HS-5 (cell line): ENCODE data around the gene HPS1.

ENCODE experiments used
- DNase-seq: peaks from one replicate; pipeline ENCODE4 v3.0.0-alpha.2; 2012; ENCODE audit warnings: low read depth

HPS1 gene

DNA sequence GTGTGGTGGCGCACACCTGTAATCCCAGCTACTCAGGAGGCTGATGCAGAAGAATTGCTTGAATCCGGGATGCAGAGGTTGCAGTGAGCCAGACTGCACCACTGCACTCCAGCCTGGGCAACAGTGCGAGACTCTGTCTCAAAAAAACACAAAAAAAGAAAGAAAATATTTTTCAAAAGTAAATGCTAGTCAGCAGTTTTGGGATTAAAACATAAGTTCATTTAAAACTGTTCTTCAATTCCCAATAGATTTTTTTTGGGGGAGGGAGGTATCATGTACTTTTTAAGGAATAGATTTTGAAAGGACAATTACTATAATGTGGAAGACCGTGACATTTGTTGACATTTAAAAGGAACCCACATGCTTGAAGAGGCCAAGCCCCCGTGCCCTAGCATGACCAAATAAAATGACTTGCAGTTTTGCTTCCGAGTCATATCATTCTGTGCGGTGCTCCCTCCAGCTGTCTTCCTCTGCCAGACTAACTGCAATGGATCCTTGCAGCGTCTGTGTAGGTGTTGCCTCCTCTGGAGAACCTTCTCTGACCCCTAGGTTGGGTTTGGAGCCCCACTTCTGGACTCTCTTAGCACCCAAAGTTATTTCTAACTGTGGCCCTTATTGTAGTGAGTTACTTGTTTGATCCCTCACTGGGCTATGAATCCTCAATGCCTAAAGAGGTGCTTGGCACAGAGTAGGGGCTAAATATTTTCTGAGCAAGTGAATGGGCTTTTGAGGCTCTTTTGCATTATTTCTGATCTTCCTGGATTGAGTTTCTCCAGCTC lies 17.4 kb upstream of the HPS1 start:
- no peak for DNase-seq

DNA sequence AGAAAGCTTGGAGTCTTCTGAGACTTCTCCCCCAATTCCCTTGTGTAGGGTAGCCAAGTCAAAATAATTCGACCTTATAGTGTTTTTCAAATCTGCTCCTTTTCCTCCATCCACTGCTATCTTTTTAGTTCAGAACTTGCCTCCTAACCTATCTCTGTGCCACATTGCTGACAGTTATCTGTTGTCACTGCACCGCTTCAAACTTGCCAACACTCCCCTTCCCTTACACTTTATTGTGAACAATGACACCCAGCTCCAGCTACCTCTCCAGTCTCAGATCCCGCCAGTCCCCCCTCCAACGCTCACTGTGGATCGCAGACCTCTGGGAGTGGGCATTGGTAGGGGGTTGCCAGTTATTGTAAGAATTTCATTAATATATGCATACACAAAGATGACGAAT lies 16.3 kb upstream of the HPS1 start:
- DNase-seq: no peak

DNA sequence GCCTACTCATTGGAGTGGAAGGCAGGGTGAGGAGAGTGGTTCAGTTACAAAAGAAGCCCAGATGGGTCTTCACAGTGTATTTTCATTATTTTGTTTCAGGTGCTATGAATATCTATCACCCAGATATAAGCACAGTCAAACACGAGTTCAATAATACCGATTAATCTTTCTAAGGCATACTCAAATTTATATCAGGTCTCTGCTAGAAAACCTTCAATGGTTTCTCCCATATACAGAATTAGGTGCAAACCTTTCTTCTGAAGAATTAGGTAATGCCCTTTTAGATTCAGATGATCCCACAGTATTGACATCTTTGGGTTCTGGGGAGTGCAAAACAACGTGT lies 14.7 kb upstream of the HPS1 start:
- no peak for DNase-seq

DNA sequence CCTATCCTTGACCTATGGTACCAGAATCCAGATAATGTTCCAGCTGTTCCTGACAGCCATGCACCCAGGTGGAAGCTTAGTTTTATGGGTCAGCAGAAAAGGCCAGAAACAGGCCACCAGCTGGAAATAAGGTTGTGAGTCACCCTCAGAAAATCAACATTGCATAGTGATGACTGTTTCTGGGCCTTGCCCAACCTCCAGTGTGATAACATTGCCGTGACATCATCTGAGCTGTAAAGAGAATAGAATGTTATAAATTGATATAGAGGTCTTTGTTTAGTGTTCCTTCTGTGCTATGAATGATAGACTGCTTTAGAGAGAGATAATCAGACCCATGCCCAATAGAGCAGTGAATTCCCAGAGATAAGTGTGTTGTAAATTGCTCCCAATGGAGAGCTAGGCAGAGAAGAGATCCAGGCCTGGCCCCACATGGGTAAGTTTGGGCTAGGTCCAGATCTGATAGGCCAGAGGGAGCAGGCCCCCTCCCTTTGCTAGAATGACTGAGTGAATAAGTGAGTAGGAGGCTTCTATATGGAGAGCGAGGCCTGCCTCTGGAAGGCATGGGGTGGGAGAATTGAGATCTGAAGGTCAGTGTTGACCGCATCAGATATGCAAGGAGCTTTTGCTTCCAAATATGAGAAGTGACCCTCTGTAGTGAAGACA lies 14.2 kb upstream of the HPS1 start:
- DNase-seq: peak; percentile 94

DNA sequence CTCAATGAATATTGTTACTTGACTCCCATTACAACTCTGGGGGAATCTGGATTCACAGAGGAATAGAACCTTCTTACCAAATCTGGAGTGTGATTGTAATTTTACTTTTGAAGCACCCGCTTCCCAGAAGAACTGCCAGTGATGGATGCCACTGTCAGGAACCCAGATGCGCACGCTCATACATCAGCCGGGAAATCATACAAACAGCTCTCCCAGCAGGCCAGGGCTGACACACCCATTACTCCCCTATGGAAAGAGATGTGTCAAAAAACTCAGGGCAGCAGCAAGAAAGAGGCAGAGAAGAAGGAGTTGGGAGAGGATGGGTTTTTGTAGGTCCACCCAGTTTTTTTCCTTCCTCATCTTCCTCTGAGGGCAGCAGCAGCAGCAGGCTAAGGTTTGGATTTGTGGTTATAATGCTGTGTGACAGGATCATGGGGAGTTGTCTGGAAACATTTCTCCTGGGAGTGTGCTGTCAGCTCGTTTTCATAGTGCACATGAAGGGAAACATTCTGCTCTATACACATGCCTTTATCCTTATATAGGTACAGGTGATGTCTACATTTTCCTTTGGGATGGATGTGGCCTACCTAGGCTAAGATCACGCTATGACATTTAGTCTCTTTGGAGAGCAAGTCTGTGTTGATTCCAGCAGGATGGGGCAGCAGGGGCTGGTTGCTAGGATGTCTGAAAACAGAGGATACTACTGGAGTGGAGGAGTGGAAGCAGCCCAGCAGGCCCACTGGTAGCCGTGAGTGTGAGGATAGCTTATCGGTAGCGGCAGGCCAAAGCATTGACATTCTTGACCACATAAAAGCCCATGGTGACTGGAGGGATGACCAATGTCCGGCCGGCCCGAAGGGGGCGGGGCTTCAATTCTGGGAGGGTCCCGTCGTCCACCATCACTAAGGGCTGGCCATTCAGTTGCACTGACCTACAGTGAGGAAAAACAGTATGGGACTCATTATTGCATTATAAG lies 12.4 kb upstream of the HPS1 start:
- DNase-seq: no peak

DNA sequence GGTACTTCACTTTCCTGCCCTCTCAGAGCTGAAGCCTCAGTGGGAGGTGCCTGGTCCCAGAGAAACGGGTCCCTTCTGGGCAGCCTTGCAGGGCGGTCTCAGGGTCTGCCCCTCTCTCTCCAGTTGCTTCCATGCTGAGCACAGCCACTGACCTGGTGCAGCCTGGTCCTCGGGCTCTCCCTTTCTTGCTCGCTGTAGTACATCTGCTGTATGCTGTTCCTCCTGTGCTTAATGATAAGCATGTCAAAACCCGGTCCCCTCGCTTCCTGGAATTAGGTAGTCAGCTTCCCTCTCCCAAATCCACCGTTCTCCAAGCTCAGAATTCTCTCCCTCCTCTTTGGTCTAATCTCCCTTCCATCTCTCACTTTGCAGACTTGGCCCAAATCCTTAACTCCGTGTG lies 11.0 kb upstream of the HPS1 start:
- DNase-seq: no peak

DNA sequence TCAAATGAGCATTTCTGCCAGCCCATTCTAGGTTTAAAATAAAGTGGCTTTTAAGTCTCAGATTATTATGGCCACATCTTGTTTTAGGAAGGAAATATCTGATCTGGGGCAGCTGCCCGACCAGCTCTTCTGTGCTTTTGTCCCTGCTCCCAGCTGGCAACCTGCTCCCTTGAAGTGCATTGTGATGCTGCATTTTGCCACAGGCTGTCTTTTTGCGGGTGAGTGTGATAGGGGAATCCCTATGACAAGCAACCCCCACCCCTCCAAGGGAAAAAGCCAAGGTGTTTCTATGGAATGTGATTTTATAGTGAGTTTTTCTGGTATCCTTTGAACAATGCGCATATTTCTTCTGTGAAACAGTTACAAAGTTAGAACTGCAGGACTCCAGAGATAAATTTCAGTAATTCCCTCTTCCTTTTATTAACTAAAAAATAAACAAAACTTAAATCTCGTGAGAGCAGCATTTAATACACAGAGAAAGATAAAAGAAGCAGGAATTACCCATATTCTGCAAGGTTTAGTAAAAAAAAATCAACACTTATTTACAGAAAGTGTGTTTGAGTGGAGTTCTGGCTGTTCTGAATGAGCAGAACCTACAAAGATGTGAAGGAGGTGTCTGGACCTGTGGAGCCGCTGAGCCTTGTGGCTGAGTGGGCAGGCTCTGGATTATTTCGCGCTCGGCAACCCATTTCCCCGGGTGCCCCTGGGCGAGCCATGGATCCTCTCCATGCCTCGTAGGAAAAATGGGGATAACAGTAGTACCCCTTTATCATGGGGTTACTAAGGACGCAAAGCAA lies 10.1 kb upstream of the HPS1 start:
- DNase-seq: no peak

DNA sequence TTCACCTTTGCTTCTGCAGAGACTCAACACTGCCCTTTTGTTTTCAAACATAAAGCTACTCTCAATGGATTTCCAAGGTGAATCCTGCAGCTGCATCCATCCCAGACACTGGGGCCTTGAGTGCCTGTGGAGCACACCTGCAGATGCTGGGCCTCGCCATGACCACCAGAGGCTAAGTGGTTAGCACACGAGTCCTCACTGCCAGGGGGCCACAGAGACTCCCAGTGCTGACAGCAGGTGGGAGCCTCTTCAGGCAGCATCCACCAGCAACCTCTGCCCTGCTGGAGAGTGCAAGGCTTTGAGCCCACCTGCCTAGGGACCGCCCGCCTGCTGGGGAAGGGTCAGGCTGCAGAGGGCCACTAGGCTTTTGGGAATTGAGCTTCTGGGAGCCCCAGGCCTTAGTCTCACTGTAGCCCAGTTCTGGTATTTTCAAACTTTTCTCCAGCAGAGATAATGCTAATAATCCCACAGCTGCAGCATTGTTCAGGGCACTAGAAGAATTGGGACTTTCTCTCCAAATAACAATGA lies 9.4 kb upstream of the HPS1 start:
- no peak for DNase-seq

DNA sequence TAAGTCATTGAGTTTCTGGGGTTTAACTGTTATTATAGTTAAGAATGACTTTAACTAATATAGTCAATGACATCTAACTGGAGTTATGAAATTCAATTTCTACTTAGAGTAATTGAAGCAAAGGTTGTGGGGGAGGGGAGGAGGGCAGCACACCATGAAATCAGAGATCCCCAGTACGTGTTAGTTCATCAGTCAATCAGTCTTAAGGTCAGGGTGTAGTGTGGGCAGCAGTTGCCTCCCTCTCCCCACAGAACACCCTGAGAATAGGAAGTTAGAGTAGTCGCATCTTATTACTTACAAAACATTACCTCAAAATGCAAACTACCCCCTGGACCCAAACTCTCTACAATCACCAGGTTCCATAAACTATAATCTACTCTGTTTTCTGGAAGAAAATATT lies 7.0 kb upstream of the HPS1 start:
- DNase-seq: no peak

DNA sequence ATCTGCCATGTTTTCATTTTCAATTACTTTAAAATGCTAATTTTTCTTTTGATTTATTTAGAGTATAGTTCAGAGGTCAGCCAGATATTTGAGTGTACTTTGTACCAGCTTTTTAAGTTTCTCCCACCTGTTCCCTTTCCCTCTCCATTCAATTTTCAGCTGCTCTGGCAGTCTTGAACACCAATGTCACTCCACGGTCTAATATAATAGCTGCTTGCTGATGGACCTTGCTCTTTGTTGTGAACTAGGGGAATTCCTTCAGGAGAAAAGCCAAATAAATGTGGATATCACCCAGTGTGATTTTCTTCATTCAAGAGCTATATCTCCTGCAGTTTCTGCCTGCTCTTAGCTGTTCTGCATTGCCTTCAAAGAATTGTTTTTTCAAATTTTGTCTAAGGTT lies 3.9 kb upstream of the HPS1 start:
- no peak for DNase-seq

DNA sequence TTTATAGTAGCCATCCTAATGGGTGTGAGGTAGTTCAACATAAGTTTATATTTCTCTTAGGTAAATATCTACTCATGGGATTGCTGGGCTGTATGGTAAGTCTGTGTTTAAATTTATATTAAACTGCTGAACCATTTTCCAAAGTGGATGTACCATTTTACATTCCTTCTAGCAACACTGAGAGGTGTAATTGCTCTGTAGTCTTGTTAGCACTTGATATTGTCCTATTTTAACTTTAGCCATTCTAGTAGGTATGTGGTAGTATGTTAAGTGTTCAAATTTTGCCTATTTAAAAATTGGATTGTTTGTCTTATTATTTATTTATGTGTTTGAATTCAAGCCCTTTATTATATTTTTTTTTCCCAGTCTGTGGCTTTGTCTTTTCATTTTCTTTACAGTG lies 2.6 kb upstream of the HPS1 start:
- DNase-seq: no peak

DNA sequence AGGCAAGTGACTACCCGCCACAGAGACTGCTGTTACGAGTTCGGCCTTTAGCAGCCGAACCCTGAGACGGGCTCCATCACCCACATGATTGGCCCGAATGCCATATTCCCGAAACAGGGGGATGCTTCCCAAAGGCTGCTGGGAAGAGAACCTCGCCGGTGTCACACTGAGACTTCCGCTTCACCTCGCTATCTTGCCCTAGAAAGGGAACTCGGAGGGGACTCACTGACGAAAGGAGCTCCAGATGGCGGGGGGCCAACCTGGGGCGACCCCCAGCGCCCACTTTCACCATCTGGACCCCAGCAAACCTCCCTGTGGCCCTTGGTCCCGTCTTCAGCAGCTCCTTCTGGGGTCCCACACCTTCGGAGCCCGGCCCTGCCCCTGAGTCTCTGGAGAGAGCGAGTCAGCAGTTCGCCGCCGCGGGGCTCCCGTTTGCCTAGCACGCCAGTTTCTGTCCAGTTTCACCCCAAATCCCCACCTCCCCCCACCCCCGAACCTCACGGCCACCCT lies 529 bp downstream of the HPS1 start:
- DNase-seq: no peak

DNA sequence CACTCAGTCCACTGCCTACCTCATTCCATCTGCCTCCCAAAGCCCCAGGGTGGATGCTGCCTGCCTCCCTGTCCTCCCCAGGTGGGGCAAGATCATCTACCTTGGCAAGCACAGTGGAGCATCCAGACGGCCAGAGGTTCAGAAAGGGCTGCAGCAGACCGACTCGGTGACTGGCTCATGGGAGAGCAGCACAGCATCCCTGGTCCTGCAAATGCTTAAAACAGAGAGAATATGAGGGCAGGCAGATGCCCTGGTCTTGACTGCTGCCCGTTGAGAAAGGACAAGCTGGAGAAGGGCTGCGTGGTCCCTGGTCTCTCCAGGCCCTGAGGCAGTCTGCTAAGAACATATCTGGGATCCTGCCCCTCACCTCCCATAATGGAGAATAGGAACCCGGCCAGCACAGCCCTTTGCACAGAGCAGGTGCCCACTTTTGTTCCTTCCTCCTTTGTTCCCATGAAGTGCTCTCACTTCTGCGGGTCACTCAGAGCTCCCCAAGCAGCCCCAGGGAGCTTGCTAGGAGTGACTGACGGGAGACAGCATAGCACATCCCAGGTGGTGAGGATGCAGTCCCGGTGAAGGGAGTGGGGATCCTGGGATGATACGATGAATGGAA lies 1.4 kb downstream of the HPS1 start:
- no peak for DNase-seq

DNA sequence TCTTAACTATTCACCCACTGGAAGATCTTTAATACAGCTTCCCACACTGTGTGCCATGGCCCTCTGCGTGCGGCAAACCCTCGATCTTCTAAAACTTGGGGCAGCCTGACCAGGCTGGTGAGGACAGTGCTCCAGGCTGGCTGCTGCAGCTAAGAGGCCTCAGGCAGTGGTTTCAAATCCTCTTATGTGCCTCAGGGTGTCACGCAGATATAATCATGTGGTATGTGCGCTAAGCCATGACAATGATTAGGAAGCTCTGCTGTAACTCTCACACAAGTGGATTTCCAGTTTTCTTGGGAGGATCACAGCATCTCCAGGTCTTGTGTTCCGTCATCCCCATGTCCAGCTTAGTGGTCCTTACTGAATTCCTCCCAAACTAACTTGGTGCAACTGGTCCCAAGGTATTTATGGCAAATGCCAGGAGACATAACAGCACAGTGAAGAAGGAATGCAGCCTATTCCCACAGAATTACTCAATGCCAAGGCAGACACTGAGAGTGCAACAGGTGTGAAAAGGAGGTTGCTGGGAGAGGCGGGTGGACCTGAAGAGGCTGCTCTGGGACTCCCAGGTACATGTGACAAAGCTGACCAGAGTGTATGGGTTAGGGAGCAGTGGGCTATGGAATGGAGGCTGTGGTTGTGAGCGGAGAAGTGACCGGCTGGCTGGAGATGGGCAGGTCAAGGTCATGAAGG lies 2.3 kb downstream of the HPS1 start:
- DNase-seq: no peak

DNA sequence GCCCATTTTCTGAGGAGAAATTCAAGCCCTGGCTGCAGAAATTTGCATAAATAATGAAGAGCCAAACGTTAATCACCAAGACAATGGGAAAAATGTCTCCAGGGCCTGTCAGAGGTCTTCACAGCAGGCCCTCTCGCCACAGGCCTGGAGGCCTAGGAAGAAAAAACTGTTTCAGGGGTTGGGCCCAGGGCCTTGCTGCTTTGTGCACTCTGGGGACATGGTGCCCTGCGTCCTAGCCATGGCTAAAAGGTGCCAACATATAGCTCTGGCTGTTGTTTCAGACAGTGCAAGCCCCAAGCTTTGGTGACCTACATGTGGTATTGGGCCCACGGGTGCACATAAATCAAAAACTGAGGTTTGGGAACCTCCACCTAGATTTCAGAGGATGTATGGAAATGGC lies 8.0 kb downstream of the HPS1 start:
- DNase-seq: no peak

DNA sequence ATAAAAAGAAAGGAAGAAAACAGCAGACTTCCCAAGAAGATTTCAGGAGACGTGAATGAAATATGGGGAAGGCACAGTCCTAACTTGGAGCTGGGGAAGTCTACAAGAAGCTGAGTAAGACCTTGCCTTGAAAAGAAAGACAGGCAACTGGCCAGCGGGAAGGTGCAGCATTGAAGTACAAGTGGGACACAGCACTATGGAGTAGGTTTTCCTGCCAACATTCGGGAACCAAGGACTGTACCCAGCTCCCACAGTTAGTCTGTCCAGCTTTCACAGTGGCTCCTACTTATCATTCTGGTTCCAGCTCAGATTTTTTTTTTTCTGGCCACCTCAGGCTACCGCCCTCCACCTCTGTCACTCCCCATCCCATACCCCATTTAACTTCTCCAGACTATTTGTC lies 10.0 kb downstream of the HPS1 start:
- DNase-seq: no peak

DNA sequence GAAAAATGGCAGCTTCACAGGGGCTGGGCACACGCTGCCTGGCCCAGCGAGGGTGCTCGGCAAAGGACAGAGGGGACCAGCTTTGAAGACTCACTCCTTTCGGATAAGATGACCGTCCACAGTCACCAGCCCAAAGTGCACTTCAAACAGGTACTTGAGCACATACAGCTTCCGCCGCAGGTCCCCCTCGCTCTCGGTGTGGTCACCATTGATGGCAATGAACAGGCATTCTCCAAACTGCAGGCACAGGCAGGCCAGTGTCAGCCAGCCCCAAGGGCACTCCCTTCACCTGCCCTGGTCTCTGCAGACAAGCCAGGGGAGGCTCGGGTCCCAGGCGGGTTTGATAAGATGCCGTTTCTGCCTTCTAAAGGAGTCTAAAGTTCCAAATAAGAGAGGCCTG lies 11.6 kb downstream of the HPS1 start:
- no peak for DNase-seq

DNA sequence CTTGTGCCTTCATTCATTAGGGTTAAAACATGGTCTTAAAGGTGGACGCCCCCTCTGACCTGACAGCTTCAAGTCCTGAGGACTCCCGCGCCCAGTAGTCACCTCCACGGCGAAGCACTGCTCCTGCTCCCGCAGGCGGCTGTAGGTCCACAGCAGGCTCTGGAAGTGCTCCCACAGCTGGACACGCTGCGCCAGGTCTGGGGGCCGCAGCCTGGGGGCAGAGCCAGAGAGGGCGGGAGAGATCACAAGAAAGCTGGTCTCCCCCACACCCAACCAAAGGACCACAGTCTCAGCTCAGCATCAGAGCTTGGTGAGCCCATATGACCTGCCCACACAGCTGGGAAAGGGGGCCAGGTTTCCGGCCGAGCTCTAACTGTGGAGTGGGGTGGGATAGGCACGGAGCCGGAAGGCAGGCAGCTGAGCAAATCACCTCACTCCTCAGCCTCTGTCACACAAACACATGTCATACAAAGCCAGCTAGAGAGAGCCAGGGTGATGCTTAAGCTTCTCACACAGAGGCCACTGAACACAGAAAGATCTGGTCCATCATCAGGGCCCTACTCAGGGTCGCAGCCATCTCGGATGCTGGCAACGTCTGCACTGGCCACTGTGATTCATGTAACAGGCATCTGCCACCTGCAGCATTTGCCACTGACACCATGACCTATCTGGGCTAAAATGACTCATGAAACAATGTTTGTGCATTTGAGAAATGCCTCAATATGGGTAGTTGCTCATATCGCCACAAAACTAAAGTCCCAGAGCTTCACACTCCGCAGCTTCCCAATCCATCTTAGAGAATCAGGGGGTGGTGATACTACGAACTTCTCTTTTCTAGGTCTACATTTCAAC lies 12.6 kb downstream of the HPS1 start:
- DNase-seq: peak; percentile 36

DNA sequence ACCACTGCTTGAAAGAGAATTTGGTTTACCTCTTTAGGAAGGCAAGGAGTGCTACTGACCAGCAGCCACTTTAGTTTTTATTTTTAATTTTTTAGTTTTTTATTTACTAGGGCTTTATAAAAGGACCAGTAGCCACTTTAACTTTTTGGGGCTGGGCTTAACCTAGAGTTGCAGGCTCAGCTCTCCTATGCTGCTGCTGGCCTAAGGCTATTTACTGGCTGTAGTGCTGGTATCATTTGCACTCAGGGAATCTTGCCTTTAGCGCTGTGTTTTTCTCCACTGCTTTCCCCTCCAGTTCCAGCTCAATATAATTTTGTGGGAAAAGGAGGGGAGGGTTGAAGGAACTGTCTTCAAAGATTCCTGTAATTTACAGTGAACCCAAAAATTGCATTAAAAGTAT lies 13.4 kb downstream of the HPS1 start:
- DNase-seq: no peak

DNA sequence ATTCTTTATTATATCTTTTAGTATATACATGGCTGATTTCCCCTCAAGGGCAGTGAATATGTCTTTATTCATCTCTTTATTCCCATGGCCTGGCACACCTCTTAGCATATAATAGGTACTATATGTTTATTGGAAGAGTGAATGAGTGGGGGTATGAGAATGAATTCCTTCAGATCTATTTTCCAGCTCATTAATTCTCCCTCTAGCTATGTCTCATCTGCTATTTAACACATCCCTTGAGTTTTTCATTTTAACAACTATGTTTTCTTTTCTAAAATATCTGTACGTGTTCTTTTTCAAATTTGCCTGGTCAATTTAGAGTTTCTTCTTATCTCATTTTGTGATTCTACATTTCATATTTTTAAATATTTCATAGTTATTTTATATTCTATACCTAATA lies 14.4 kb downstream of the HPS1 start:
- no peak for DNase-seq
